Spleen (tissue), 7 donors: ENCODE data around the gene URB1.

Experiments used
- CTCF ChIP-seq, 11 experiments: fragments of 200-600 bp in 7 of 11; fragments of 450-650 bp in 4 of 11; sonication (generic) in 4 of 11; IDR thresholded peaks in 8 of 11; conservative IDR thresholded peaks in 3 of 11; 1 replicate in 7 of 11; 2 replicates in 4 of 11; pipeline versions ENCODE4 v1.4.0 to v1.8.0; 2016 to 2021; ENCODE audit warnings: antibody characterized with exemption in 11 of 11, inconsistent platforms in 4 of 11, mild to moderate bottlenecking in 1 of 11
- POLR2AphosphoS5 ChIP-seq, 3 donors: sonication (generic); formaldehyde crosslinking; IDR thresholded peaks; one replicate each; pipeline ENCODE4 v1.5.1; 2017; ENCODE audit warnings: antibody characterized with exemption in 3 of 3
- donor health status: DM: no; HTN: no; CAD: no; lungs with moderate emphysema.
- donor health status: DM: no; HTN: no; CAD: no.
- donor health status: DM: no; HTN: no; CAD: no.

GRCh38 chr21:32387151-32387550, 5.7 kb downstream of the URB1 start:
- TF ChIP-seq POLR2AphosphoS5 (IDR thresholded peaks at IDR 0.05) (no peak), CTCF (IDR thresholded peaks at IDR 0.05 in 8 of 11, conservative IDR thresholded peaks at IDR 0.05 in 3 of 11) (no peak)
